GM21447 (cell line): Measurements from ENCODE around the gene KLK6.

ENCODE experiments used
- ATAC-seq: cut with Tn5 transposase; IDR thresholded peaks from one replicate; pipeline ENCODE4 v1.9.1; 2021; ENCODE audit not compliant: unreplicated experiment

Gene KLK6

GRCh38 chr19:50959731-50960500, 9.5 kb downstream of the KLK6 start:
- ATAC-seq = no peak

GRCh38 chr19:50957587-50957986, 11.8 kb downstream of the KLK6 start:
- ATAC-seq = no peak

- ATAC-seq = no peak
Measured at GRCh38 chr19:50952910-50953309, 16.5 kb downstream of the KLK6 start, which contains the start of gene KLK5. Gene KLK5 (minus strand): TSS chr19:50953038. CDS start chr19:50952657, 381 bp downstream.

GRCh38 chr19:50949861-50950260, 19.5 kb downstream of the KLK6 start:
- no peak for ATAC-seq

DNA sequence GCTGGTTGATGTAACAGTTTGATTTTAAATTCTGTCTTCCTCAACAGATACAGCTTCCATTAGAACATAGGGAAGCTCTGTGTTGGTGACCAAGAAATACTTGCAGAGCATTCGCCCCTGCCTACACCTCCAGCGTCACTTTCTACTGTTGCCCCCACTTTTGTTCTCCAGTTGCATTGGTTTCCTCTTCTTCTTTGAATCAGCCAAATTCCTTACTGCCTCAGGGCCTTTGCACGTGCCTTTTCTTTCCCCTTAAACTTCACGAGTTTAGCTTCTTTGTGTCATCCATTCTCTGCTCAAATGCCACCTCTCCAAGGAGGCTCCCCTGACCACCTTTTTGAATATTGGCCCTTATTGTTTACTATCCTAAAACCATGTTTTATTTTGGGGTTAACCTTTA, 22.3 kb downstream of the KLK6 start:
- no peak for ATAC-seq

DNA sequence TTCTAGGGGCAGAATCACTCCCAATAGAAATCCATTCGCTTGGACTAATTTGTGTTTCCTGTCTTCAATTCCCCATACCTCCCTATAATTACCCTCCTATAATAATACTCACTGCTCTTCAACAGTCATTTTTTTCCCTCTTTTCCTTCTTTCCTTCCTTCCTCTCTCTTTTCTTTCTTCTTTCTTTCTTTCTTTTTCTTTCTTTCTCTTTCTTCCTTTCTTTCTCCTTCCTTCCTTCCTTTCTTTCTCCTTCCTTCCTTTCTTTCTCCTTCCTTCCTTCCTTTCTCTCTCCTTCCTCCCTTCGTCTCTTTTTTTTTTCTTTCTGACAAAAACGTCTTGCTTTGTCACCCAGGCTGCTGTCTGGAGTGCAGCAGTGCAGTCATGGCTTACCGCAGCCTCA, 24.6 kb downstream of the KLK6 start:
- no peak for ATAC-seq

DNA sequence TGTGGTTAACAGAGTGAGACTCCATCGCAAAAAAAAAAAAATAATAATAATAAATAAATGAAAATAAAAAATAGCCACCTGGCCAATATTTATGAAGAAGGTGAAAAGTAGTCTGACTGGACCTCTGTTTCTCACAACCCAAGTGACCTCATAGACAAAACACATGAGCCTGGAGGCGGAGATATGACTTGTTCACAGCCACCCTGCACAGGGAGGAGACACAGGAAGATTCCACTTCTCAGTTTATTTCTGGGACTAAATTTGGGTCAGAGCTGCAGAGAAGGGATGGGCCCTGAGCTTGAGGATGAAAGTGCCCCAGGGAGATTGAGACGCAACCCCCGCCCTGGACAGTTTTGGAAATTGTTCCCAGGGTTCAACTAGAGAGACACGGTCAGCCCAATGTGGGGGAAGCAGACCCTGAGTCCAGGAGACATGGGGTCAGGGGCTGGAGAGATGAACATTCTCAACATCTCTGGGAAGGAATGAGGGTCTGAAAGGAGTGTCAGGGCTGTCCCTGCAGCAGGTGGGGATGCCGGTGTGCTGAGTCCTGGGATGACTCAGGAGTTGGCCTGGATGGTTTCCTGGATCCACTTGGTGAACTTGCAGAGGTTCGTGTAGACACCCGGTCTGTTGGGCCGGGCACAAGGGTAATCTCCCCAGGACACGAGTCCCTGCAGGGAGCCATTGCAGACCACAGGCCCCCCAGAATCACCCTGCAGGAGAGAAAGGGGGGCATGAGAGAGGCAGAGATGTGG, 26.1 kb downstream of the KLK6 start:
- no peak for ATAC-seq

- ATAC-seq = no peak
Measured at GRCh38 chr19:50939596-50939995, 29.8 kb downstream of the KLK6 start.

DNA sequence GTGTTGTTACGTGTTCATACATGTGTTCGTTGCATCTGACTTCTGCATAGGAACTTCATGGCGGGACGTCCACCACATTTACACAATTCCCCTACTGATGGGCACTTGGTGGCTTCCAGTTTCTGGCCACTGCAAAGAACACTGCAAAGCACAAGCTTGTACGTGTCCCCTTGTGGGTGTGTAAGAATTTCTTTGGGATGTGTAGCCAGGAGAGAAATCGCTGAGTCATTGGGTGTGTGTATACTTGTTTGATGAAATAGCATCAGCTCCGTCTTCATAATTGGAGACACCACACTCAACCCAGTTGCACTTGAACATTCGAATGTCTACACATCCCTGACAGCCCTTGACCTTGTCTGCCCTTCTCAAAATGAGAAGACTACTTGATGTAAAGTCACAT, 35.8 kb downstream of the KLK6 start:
- ATAC-seq = no peak

- no peak for ATAC-seq
Measured at GRCh38 chr19:50932690-50933083, 36.7 kb downstream of the KLK6 start.

- ATAC-seq = no peak
Measured at GRCh38 chr19:50932018-50932689, 37.2 kb downstream of the KLK6 start.

GRCh38 chr19:50931023-50931422, 38.4 kb downstream of the KLK6 start:
- ATAC-seq = no peak

- no peak for ATAC-seq
Measured at GRCh38 chr19:50928831-50929230, 40.6 kb downstream of the KLK6 start.

GRCh38 chr19:50926144-50926543, 43.2 kb downstream of the KLK6 start:
- no peak for ATAC-seq

GRCh38 chr19:50925734-50926133, 43.7 kb downstream of the KLK6 start:
- no peak for ATAC-seq

DNA sequence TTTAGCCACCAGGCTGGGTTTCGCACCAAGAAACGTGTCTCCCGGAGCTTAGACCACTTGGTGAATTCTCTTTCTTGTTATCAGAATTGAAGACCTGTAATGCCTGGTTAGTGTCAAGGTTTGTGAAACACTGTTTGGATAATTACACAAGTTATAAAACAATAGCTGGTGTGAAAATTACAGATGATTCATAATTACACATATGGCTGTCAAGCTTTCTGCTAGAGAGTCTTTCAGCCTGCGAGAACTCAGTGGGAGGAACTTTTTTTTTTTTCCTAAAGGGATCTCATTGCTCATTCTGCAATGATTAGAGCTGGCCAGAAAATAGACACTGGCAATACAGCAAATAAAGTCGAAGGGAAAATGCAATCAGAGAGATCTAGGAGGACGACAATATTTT, 44.8 kb downstream of the KLK6 start:
- ATAC-seq = no peak

GRCh38 chr19:50922317-50922853, 47.0 kb downstream of the KLK6 start:
- ATAC-seq = peak; percentile 63

- ATAC-seq = peak; percentile 32
Measured at GRCh38 chr19:50921426-50922316, 47.7 kb downstream of the KLK6 start.

- no peak for ATAC-seq
Measured at GRCh38 chr19:50916069-50916468, 53.3 kb downstream of the KLK6 start.
